HG03432 (cell line): Measurements from ENCODE around the gene ANKLE1.

ENCODE experiments used
- ATAC-seq: cut with Tn5 transposase; IDR thresholded peaks from one replicate; pipeline ENCODE4 v1.9.1; 2021; ENCODE audit warnings: mild to moderate bottlenecking, moderate library complexity; ENCODE audit not compliant: unreplicated experiment

The ANKLE1 gene

DNA sequence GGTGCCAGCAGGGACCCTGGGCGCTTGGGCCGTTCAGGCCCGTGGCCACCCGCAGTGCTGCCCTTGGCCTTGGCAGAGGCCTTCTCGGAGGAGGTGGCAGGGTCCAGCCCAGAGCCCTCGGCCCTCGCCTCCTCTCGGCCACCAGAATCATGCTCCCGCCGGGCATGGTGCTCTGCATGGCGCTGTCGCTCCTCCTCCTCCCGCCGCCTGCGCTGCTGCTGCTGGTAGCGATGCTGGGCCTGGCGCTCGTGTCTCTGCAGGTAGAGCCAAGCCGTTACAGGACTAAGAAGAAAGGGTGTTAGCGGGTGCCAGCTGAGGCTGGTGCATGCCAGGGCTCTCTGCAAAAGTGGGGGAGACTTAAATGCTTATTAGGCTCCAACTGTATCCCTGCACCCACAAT lies 43.4 kb downstream of the ANKLE1 start:
- no peak for ATAC-seq

DNA sequence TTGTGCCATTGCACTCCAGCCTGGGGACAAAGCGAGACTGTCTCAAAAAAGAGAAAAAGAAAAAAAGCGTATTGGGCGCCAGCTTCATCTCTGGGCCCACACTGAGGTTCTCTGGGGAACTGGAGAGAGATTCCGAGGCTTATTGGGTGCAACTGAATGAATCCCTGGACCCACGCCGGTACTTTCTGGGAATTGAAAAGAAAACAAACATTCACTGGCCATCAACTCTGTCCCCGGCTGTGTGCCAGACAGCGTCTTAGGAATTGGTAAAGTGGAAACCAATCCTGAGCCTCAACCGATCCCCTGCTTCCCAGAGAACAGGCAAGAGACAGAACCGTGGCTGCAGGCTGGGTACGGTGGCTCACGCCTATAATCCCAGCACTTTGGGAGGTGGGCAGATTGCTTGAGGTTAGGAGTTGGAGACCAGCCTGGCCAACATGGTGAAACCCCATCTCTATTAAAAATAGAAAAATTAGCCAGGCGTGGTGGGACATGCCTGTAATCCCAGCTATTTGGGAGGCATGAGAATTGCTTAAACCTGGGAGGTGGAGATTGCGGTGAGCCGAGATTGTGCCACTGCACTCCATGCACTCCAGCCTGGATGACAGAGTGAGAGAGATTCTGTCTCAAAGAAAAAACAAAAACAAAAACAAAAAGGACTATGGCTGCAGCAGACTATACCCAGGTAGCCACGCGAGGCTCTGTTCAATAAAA lies 44.3 kb downstream of the ANKLE1 start:
- ATAC-seq: no peak

DNA sequence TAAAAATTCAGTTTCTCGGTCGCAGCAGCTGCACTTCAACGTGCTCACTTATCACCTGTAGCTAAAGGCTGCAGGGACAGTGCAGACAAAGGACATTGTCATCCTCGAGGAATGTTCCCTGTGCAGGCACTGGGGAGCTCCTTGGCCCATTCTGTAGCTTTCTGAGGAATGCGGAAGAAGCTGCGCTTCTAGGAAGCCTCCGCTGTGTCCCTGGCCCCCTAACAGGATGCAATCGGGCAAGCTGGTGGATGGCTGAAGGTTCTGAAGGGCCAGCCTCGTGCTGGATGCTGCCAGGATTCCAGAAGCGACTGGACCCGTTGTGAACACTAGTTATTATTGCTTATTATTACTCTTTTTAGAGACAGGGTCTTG lies 44.9 kb downstream of the ANKLE1 start:
- ATAC-seq: no peak

DNA sequence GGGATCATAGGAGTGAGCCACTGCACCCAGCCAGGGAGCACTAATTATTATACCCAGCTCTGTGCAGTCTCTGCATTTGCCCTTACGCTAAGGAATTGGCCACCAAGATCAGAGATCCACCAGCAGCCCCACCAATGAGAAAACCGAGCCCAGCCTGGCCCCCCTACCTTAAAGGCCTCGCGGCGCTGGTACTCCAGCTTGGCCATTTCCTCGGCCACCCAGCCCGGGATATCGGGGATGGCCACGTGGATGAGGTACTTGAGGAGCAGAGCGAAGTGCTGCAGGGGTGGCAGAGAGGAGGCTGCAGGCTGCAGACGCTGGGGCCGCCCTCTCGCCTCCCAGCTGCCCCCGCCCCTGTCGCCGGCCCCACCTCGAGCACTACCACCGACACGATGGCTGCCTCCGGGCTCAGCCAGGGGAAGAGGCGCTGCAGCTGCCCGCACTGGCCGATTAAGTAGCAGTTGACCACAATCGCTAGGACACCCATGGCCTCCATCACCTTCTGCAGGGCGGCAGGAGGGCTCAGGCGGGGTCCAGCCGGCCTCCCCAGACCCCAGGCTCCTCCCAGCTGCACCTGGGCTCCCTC lies 45.5 kb downstream of the ANKLE1 start:
- ATAC-seq: no peak

DNA sequence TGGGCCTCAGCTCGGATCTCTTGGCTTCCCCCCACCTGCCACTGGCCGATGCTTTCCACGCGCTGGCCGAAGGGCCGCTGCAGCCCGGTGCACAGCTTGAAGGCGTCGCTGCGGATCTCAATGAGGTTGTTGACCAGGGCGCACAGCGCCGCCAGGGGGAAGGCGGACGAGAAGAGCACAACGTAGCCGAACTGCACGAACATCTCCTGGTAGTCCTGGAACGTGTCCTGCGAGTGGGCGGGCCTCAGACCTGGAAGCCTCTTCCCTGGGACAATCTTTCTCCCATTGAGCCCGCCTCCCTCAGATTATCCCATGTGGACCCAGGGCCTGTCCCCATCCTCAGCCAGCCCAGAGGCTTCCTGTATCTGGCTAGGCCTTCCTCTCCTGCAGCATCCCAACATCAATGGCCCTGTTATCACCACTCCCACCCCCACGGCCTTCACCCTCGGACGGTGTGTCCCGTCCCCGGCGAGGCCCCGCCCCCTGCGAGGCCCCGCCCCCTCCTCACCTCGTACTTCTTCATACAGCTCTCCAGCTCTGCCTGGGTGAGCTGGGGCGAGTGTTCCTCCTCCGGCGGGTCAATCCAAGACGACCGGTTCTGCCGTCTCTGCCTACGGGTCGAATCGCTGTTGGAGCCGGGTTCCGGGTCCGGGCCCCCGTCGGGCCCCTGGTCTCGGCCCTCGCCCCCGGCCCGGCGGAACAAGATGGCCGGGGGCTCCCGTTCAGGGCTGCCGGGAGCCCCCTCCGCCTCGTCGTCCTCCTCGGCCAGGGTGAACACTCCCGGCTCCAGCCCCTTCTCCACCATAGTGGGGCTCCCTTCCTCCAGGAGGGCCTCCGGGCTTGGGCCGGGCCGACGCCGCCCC lies 46.2 kb downstream of the ANKLE1 start:
- ATAC-seq: no peak

DNA sequence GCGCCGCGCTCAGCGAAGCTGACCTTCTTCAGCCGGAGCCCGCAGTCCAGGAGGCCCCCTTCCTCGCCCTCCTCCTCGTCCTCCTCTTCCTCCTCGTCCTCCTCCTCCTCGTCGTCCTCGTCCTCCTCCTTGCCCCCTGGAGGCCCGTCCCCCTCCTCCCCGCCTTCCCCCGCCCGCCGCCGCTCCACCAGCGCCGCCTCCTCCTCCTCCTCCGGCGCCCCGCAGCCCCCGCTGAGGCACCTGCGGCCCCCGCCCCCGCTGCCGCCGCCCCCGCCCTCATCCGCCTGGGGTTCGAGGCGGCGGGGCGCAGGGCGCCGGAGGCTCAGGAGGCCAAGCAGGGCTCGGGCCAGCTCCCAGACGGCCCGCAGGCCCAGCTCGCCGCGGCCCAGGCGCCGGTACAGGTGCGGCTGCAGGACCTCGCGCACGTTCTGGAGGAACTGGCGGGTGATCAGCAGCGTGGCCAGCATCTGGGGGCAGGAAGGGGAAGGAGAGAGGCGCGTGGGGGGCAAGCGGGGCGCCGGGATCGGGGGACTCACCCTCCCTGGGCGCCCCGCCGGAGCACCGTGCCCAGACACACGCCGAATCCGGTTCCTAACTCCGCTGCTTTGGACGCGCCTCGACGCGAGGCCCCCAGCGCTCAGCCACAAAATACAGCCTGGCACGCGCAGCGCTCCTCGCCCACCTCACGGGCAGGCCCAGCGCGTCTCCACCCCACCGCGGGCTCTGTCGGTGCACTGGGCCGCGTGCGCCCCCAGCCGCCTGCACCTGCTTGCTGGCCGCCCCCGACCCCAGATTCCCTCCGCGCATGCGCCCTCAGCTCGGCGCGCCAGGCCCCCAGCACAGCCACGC lies 47.0 kb downstream of the ANKLE1 start:
- no peak for ATAC-seq

DNA sequence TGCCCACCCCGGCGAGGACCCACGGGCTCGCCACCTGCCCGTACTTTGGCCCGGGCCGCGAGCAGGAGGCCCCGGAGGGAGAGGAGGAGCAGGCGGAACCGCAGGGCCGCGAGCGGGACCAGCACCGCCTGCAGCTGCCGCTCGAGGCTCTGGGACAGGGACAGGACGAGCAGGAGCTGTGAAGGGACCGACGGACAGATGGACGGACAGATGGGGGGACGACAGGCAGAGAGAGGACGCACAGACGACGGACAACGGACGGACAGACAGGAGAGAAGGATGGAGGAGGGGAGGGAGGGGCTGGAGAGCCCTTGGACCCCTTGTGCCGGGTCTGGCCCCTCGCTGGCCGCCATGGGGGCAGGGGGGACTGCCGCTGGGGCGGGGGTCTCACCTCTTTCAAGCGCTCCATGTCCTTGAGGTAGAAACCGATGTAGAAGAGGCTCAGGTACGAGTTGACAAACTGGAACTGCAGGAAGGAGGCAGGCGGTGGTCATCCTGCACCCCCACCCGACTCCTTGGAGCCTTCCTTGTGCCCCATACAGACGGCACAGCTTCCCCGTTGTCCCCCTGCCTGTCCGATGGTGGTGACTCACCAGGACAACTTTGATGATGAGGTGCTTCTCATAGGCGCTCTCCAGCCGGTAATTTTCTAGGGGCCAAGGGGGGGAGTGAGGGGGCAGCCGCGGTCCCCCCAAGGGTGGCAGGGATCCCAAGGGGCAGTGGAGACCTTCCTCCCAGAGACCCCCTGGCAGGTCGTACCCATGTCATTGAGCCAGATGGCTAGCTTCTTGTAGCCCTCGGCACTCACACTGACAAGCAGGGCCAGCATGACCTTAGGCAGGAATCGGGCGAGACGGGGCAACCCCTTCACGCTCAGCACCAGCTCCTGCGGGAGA lies 47.9 kb downstream of the ANKLE1 start:
- ATAC-seq: no peak

DNA sequence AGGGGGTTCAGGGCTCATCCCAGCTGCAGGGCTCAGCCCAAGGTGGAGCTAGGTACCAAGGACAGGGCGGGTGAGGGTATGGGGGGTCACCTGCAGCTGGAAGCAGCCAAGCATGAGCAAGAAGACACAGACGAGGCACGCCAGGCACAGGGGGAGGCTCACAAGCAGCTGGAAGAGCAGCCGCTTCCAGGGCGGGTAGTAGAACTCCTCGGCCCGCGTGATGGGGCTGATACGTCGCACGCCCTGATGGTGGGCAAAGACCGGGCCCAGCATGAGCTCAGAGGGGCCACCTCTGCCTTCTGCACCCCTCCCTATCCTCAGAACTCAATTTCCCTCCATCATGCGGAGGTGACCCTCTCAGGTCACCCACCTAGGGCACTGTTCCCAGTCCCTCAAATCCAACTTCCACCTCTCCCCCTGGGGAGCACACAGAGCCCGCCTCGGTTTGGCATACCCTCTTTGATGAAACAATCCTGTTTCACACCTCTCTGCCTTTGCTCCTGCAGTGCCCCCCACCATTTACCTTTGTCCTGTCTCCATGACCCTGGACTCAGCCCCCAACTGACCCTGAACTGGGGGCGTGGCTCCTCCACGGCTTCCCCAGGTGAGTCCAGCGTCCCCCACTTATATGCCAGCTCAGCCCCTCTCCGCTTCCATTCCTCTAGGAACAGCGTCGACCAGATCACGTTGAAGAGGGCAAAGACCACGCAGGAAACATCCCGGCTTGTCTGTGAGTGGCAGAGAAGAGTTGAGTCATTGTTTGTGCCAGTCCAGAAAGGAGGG lies 48.8 kb downstream of the ANKLE1 start:
- no peak for ATAC-seq

DNA sequence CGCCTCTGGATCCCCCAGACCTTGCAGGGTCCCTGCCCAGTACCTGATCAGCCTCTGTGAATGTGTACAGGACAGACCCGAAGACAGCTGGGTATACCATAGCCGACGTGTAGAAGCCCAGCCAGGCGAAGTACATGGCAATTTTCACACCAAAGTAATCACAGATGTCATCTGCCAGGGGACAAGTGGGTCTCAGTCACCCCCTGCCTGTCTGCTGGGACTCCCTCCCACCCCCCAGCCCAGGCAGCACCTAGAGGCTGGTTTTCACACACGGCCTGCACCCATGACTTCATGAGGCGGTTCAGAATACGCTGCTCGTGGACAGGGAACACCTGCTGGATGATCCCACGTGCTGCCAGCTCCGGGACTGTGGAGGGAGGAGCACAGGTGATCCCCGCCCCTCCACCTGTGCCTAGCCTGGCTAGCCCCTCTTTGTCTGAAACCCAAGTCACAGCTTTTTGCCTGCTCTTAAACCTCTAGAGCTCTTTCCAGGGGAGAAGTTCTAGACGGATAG lies 49.4 kb downstream of the ANKLE1 start:
- no peak for ATAC-seq

DNA sequence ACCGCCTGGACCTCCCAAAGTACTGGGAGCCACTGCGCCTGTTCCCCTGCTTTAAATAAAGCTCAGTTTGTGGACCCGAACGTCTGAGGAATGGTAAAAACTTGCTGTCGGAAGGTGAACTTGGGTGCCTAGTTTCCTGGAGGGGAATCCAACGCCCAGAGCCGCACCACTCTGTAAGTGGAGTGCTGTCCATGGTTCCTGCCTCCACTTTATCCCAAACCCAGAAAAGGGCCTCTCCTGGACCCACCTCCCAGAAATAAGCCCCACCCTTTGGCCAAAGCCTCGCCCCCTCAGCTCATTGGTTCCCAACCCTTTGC lies 50.6 kb downstream of the ANKLE1 start:
- no peak for ATAC-seq

DNA sequence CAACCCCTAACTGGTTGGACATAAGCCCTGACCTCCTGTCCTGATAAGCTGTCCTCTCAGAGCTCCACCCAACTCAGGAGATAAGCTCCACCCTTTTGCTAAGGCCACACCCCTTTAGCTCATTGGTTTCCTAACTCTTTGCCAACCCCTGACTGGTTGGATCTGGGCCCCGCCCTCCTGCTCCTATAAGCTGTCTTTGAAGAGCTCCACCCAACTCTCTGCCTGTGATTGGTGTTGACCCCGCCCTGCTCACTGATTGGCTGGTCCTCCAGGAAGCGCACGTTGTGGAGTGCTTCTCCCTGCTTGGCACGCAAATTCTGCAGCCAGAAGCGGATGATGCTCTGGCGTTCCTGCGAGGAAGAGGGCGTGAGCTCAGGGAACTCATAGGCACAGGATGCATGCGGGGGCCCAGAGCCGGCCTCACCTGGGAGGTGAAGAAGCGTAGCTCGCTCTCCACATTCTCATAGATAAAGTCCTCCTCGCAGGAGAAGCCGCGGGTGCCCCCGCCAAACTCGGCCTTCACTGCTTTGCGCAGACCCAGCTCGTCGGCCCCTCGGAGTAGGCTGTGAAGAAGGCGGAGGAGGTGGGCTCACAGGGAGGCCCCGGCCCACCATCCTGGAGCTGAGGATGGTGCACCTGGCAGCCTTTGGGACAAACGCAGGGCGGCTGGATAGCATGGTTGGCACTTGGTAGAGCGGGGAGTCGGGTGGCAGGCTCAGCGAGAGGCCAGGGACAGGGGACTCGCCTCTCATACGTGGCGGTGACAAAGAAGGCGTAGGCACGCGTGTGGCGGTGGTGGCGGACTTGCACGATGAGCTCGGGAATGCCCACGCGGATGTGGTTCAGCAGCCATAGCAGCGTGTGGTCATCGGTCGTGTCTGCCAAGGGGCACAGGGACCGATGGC lies 51.2 kb downstream of the ANKLE1 start:
- no peak for ATAC-seq

DNA sequence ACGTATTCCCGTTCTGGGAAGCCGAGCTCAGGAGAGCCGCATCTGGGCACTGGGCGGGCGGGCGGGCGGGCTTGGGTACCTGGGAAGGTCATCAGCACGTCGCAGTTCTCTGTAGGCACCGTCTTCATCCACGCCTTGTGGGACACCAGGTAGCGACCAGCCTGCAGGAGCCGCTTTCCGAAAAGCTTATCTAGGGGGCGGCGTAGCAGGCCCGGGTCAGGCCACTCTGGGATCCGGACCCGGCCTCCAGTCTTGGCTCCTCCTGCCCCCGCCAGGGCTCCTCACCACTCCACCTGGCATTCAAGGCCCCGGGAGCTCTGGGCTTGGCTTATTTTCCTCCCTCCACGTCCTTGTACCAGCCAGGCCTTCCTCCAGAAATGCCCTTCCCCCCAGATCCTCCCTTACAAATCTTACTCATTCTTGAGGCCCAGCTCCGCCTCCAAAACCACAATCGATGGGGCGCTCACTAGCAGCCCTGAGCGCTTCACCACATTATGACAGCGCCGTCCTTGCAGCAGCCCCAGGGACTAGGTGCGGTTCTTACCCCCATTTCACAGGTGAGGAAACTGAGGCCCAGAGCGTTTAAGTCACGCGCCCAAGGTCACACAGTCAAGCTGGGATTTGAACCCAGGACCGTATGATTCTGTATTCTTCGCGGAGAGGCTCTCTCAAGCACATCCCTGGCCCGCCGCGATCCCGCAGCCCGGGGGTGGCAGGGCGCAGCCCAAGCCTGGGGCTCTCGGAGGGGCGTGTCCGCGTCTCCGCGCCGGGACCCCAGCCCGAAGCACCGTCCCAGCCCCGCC lies 52.1 kb downstream of the ANKLE1 start:
- ATAC-seq: no peak

DNA sequence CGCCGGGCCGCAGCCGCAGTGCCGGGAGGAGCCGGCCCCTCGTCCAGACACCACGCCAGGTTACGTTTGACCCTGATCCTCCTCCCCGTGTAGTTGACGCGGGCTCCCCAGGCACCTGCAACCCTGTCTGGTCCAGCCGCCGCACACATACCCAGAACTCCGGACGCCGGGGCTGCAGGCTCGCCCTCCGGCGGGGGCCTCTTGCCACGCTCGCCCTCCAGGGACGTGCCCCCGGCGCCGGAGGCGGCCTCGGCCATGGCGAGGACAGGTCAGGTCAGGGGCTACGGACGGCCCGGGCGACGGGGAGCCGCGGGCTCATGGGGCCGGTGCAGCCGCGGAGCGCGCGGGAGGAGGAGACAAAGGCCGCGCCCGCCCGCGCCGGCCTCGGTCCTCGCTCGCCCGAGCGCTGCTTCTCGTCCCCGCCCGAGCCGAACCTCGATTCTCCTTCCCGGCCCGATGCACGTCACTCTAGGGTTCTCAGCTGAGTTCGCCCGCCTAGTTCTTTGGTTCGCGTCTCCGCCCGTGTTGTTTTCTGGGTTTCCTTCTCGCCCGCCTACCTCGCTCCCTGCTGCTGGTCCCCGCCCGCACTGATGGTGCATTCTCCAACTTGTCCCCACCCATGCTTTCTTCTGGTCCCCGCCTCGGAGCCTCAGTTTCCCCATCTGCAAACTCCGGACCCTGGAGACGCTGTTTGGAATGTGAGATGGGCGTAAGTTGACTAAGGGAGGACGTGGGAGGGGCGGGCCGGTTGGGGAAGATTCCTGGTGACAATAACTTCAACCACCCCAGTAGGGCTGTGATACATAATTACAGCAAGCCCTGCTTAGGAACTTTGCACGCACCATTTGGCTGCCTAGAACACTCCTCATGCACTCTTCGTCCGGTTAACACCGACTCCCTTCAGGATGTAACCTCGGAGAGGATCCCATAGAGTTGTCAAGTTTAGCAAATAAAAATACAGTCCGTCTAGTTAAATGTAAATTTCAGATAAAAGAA lies 53.0 kb downstream of the ANKLE1 start, which contains the start of gene ANO8:
ANO8 (minus strand) TSS at position 442 of the 996 bp plus-strand sequence; CDS start at position 257, 185 bp downstream.
- peak; percentile 51 for ATAC-seq

DNA sequence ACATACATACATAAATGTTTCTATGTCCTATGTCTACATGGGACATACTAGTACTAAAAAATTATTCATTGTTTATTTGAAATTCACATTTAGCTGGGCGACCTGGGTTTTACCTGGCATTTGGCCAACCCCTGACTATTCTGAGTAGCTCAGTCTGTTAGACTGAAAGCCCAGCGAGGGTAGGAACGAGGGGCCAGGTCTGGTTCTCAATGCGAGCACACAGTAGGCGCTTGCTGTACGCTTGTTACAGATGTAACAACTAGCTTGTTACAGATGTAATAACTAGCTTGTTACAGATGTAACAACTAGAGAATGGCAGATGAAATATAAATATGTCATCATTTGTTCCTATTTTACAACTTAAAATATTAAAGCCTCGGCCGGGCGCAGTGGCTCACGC lies 53.9 kb downstream of the ANKLE1 start:
- no peak for ATAC-seq
